SU-DHL-6 (cell line): Measurements from ENCODE around the gene ARCN1.

ENCODE experiments used
- CTCF ChIP-seq: fragments of 200-600 bp; sonication (generic); IDR thresholded peaks from one replicate; pipeline ENCODE4 v1.5.1; 2017; ENCODE audit warnings: antibody characterized with exemption, mild to moderate bottlenecking, low read length, moderate library complexity; ENCODE audit not compliant: insufficient read depth, poor library complexity, severe bottlenecking
- EZH2phosphoT487 ChIP-seq: fragments of 200-600 bp; sonication (generic), shearing (Covaris generic); conservative IDR thresholded peaks from 2 replicates; pipeline ENCODE4 v1.6.1; 2018; ENCODE audit warnings: mild to moderate bottlenecking, antibody characterized with exemption, low read length, moderate library complexity, mixed read lengths

GRCh38 chr11:118532852-118533768 lies 39.1 kb upstream of the ARCN1 start:
- TF ChIP-seq EZH2phosphoT487 (no peak), CTCF (no peak)
